GM18867 (cell line): ENCODE results near the gene CDK19.
"Not testable (repeated sequence)": the region's sequence is repeated elsewhere in the genome, so short reads cannot be mapped to it uniquely, and the experiment has no call there.

Experiments used
- ATAC-seq: cut with Tn5 transposase; IDR thresholded peaks from one replicate; pipeline ENCODE4 v1.9.1; 2021; ENCODE audit warnings: mild to moderate bottlenecking, moderate library complexity; ENCODE audit not compliant: unreplicated experiment

The CDK19 gene

DNA sequence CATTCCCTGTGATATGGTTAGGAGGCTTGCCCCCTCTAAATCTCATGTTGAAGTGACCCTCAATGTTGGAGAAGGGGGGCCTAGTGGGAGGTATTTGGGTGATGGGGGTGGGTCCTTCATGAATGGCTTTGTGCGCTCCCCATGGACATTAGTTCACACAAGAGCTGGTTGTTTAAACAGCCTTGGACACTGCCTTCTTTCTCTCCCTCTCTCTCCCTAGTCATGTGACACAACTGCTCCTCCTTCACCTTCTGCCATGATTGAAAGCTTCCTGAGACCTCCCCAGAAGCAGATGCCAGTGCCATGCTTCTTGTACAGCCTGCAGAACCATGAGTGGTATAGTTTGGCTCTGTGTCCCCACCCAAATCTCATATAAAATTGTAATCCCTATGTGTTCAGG, 221.6 kb downstream of the CDK19 start:
- no peak for ATAC-seq

DNA sequence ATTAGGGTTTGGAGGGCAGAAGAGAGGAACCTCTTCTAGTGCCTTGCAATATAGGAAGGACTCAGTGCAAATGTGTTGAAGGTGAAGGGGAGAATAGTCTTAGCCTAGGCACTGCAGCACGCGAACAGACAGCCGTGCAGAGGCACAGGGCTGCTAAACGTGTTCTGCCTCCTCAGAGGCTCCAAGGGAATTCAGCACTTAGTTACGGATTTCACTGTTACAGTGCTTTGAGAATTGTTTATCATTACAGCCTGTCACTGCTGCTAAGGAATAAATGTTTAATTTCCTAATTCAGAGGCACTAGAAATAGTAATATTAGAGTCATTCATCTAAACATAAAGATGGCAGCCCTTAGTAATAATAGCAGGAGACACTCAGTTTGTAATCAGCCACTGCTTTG, 222.5 kb downstream of the CDK19 start:
- no peak for ATAC-seq

DNA sequence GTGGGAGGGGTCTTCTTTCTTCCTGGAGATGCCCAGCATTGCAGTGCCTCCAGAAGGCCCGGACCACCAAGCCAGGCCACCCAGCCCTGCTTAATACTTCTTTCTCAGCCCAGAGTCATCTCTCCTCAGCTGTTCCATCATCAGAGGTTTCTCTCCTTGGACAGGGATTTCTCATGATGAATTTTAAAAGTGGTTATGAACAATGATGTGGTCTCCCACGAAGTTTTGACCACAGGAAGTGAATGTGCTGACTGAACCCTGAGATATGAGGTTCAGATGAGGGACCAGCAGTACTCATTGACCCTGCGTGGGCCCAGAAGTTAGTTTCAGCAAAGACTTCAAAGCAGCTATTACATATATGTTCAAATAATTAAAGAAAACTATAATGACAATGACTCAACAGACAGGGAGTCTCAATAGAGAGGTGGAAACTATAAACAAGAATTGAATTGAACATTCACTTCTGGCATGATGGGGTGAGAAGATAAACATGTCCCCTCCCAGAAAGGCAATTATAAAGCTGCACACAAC, 224.4 kb downstream of the CDK19 start:
- no peak for ATAC-seq

DNA sequence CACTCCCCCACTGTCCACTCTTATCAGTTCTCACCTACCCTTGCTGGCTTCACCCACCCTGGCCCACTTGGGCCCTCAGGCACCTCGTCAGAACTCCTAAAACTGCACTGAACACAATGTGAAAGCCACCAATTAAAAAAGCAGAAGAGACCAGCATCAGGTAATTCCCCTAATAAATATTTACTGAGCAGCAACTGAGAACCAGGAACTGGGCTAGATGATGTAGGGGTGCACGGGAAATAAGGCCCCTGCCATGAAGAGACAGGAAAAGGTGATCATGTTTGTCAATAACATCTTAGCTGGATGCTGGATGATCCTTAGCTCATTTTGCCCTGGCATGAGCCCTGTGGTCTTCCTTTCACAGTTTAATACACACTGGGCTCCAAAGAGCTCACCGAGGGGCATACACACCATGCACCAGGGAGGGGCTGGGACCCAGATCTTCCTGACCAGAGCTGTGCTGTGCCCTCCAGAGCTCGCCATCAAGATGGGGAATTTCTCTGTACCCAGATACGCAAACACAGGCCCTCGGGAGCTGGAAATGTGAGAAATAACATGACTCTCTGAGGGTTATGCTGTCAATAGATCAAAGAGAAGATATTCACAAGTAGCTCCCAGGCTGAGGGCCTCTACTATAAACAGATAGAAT, 225.3 kb downstream of the CDK19 start:
- peak; percentile 97 for ATAC-seq

DNA sequence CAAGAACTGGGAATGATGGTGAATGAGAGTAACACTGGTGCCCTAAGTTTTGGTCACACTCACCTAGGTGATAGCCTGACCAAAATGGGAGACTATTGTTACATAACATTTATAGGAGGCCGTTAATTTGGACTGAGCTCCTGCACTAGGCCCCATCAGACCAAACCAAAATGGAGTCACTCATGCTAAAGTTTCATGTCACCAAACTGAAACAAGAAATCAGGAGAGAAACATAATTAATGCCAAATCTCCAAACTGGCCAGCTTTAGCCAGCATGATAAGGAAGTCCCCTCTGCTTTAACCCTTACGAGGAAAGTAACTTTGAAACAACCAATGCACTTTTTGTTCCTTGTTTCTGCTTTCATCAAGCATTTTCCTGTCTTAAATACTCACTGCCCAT, 227.9 kb downstream of the CDK19 start:
- ATAC-seq = no peak

DNA sequence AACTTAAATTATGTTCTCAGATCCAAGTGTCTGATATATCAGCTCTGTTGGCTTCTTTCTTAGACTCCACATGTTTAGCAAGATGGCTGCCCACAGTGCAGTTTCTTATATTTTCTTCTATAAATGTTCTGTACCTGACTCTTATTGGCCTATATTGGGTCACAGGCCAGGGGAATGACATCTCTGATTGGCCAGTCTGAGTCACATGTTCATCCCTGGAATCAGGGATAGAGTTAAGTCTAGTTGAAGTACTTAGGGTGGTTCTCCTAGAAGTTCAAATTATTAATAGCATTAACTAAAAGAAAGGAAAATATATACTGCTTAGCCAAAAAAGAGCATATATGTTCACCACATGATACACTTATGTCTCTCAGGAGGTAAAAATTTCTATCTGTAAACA, 233.6 kb downstream of the CDK19 start:
- ATAC-seq = no peak

DNA sequence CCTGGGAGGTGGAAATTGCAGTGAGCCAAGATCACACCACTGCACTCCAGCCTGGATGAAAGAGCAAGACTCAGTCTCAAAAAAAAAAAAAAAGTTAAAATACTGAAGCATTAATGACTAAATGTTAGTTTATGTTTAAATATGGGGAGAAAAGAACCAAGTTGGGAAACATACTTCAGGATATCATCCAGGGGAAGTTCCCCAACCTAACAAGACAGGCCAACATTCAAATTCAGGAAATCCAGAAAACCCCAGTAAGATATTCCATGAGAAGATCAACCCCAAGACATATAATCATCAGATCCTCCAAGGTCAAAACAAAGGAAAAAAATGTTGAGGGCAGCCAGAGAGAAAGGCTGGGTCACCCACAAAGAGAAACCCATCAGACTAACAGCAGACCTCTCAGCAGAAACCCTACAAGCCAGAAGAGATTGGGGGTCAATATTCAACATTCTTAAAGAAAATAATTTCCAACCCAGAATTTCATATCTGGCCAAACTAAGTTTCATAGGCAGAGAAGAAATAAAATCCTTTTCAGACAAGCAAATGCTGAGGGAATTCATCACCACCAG, 237.6 kb downstream of the CDK19 start:
- ATAC-seq = not testable (repeated sequence)

DNA sequence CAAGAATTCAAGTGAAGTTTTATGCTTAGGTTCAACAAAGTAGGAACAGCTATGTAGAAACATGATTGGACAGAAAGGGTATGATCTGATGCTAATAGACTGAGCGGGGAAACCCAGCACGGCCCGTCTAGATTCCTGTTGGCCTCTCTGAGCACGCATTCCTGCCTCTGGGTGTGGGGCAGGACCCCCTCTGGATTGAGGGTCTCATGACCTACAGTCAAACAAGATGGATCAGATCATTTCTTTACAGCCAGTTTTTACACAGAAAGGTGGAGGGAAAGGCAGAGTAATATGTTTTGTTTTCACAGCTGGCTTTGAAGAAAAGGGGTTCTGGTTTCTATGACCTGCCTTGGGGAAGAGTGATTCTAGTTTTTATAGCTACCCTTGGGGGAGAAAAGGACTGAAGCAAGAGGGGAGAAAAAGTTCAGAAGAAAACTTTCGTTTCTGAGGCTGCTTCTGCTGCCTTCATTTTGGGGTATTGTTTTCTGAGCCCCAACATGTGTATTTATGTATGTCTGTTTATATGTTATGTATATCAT, 239.3 kb downstream of the CDK19 start:
- ATAC-seq = no peak

DNA sequence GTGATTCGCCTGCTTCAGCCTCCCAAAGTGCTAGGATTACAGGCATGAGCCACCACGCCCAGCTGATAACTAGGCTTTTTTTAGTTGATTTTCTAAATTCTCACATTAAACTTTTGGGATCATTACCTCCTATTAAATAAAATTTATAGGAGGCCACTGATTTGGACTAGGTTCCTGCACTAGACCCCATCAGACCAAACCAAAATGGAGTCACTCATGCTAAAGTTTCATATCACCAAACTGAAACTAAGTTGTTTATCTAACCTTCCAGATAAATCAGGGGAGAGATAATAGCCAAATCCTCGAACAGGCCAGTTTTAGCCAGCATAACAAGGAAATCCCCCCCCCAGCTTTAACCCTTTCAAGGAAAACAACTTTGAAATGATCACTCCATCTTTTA, 240.5 kb downstream of the CDK19 start:
- ATAC-seq = no peak

DNA sequence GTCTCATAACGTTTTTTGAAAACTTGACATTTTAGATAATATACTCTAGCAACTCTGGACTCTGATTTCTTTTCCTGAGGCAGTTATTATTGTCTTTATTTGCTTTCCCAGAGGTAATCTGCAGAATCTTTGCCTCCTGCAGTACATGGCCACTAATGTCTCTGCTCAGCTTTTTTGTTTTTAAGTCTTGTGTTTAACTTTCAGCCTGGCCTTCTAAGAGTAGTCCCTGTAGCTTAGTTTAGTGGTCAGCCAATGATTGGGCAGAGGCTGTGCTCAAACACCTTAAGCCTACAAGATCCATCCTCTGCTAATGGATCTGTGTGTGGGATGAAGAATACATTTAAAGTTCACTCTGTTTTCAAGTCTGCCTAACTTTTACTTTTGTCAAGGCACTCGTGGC, 241.7 kb downstream of the CDK19 start:
- ATAC-seq = no peak

DNA sequence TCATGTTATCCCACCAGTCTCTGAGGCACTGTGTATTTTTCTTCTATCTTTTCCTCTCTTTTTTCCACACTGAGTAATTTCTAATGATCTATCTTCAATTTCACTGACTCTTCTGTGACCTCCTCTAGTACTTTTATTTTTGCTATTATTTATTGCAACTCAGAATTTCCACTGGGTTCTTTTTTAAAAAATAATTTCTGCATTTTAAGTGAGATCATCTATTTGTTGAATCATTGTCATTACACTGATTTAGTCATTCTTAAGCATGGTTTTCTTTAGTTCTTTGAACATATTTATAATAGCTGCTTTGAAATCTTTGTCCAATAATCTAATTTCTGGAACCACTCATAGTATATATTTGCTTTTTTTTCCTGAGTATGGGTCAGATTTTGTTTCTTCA, 242.1 kb downstream of the CDK19 start:
- ATAC-seq = no peak

DNA sequence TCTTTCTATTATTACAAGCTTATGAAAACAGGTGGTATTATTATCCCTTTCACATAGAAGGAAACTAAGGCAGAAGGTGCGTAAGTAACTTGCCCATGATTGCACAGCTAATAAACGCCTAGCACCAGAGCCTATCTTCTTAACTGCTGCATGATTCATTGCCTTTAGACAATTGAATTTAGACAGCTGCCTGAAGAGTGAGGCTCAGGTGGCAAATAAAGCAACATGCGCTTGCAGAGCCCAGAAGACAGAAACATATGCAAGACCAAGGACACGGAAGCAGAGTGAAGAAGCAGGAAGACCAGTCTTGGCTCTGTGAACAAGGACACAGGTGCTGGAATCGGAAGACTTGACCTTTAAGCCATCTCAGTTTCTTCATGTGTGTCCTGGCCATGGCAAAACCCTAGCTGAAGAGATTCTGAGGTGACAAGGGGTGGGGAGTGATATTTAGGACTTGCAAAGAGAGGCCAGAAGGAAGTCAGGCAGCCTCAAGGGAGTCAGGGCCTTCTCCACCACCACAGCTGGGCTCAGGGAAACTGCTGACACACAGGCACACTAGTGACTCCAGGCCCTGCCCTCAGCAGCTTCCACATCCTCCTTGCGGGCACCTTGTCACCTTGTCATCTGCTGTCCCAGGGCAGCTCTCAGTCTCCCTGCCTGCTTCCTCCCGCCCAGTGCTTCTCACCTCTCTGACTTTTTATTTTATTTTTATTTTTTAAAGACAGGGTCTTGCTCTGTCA, 247.1 kb downstream of the CDK19 start:
- no peak for ATAC-seq

DNA sequence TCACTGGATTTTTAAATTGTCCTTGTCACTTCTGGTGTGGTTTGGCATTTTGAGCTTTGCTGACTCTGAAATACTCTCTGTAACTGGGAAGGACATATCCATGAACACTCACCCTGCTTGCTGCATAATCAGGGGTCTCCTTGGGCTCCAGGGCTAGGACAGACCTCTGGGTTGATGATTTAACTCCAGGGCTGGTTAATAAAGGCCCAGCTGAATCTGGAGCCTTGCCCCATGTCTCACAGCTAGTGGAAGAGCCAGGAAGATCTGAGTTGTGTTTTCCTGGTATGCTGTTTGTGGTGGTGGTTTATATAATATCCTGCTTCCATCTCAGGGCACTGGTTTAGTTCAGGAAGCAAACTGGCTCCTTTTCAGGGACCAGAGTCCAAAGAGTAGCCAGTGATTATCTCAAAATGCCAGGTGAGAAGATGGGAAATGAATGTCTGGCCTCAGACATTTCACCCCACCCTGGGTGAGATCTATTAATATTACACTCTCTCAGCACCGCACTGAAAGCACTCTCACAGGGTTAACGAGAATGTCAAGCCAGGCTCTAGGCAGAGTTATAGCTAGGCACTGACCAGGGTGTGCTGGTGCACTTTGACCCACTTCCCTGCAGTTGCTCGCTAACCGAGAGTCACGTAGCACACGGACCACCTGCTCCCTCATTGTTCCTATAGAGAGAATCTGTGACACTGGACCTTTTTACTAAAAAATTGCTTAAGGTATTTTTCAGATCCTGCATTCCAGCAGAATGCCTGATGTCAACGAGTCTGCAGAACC, 248.7 kb downstream of the CDK19 start:
- no peak for ATAC-seq

DNA sequence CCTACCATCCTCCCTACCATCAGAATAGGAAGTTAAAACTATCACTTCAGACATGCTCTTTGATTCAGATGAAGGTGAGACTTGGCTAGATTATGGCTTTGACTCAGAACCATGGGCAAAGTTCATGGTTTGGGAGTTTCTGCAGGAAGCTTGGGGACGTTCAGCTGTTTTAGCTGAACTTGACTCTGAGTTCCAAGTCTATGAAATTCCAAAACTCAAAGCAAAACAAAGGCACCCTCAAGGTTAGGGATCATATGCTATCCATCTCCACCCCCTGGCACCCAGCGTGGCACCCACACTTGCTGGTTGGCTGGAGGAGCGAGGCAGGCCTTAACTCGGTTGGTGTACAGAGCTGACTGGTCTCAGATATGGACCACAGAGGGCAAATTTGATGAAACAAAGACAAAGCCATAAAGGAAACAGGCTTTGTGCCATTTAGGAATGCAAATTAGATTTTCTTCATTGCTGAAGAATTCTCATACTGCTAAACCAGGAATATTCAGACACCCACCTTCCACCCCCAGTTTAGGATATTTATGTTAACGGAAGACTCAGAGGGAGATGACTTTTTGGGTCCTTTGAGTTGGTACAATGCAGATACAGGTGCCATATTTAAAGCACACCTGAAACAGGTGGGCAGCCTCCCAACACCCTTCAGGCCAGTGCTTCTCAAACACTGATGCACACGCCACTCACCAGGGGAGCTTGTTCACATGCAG, 250.4 kb downstream of the CDK19 start:
- no peak for ATAC-seq

DNA sequence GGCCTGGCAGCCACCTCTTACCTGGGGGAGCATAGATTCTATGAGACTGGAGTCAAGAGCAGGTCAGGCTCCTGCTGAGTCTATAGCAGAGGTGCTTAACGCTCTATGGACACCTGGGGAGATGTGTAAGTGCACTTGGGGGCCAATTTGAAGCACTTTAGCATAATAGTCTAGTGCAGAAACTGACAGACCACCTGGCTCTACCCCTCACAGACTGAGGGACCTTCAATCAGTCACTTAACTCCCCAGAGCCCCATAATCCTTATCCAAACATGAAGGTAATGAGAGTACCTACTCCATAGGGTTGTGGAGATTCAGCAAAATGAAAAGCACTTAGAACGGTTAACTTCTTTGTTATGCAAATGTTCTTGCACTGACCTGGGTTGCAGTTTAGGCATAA, 251.6 kb downstream of the CDK19 start:
- no peak for ATAC-seq

DNA sequence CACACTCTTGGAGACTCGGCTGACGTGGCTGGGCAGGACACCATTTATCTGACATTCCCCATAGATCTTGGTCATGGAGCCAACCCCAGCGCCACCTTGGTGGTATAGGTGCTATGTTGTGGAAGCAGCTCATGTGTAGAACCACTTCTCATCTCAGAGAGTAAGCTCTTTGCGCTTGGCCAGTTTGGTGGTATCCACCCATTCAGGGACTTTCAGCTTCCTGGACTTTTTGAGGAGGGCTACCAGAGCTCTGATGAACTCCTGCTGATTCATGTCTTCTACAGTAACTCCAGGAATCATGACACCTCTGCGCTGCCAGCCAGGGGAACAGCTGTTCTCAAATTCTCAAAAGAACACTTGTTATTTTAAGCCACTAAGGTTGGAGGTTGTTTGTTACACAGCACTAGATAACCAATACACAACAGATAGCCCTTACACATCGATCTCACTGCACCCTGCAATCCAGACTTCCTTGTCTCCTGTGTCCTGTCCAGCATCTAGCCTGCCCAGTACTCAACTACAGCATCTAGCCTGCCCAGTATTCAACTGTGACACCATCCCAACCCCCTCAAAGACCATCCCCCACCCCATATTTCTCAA, 252.9 kb downstream of the CDK19 start:
- ATAC-seq = no peak

DNA sequence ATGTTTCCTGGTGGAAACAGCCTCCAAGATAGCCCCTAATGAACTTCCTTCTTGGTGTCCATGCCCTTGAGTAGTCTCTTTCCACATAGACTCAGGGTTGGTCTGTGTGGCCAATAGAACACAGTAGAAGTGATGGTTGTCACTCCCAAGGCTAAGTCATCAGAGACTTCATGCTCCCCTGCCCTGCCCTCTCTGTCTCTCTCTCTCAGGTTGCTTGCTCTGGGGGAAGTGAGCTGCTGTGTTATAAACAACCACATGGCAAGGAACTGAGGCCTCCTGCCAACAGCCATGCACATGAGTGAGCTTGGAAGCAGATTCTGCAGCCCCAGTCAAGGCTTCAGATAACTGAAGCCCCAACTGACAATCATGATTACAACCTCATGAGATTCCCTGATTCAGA, 253.6 kb downstream of the CDK19 start:
- ATAC-seq = no peak

DNA sequence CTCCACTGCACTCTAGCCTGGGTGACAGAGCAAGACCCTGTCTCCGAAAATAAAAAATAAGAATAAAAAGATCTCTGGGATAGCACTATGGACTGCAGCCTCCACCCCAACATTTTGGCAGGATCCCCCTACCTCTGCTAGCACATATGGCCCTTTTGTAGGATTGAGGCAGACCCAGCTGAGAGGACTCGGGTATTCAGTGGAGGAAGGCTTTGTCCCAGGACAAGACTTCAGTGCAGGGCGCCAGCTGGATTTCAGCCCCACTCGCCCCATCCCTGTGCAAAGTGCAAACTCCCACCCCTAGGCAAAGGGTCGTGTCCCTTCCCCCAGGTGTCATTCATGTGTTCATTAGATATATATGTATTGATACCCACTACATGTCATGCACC, 254.3 kb downstream of the CDK19 start:
- no peak for ATAC-seq

DNA sequence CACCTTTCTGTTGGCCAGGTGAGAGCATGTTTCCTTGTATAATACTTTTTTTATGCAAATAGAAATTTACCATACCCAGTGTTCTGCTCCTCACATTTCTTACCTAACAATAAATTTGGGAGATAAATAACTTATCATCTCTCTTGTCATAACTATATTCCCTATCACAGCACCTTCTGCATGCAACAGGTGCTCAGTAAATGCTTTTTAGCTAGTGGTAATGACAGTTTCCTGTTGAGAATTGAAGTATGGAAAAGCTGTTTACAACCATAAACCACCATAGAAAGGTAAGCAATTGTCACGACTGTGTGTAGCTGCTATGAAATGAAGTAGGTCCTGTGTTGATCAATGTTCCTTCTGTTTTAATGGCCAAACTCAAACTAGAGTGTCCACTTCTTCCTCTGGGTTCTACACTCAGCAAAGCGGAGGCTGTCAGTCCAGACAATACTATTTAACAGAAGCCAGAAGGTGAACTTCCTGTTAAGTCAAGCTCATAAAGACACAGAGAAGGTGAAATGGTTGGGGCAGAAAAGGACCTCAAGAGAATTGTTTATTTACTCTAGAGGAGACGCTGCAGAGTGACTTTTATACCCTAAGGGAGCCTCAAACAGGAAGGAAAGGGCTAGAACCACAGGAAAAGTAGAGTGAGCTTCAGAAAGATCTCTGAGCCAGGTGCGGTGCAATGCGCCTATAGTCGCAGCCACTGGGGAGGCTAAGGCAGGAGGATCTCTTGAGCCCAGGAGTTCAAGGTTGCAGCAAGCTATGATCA, 254.8 kb downstream of the CDK19 start:
- ATAC-seq = no peak
